Endodermal cell (in vitro differentiated cells): ENCODE measurements around the gene CFAP97. TPM values are rescaled to one million over a fixed set of nuclear protein-coding genes. Genes with fewer than 3 reads are reported as not detected.

Source experiments
- DNase-seq: peaks from one replicate; pipeline ENCODE4 v3.0.0-alpha.2; 2017
- H3K27ac ChIP-seq: 2 replicates; pipeline ENCODE4 v1.5.1; 2013; ENCODE audit warnings: mild to moderate bottlenecking, low read depth, low read length, moderate library complexity
- H3K27me3 ChIP-seq: 2 replicates; pipeline ENCODE4 v1.6.1; 2013; ENCODE audit warnings: mild to moderate bottlenecking, low read length, moderate library complexity; ENCODE audit not compliant: insufficient read depth, control insufficient read depth, poor library complexity, severe bottlenecking
- H3K36me3 ChIP-seq: 2 replicates; pipeline ENCODE4 v1.7.0; 2013; ENCODE audit warnings: mild to moderate bottlenecking, low read length, moderate library complexity; ENCODE audit not compliant: control insufficient read depth, insufficient read depth
- H3K4me1 ChIP-seq: one replicate; pipeline ENCODE4 v1.7.0; 2013; ENCODE audit warnings: low read length; ENCODE audit not compliant: control insufficient read depth, insufficient read depth
- H3K4me3 ChIP-seq: 2 replicates; pipeline ENCODE4 v1.5.1; 2013; ENCODE audit warnings: mild to moderate bottlenecking, low read length, moderate library complexity
- H3K9ac ChIP-seq: 2 replicates; pipeline ENCODE4 v1.6.1; 2013; ENCODE audit warnings: mild to moderate bottlenecking, low read length, moderate library complexity; ENCODE audit not compliant: poor library complexity, severe bottlenecking; ENCODE audit errors: extremely low read depth
- H3K9me3 ChIP-seq: 2 replicates; pipeline ENCODE4 v1.6.1; 2013; ENCODE audit warnings: mild to moderate bottlenecking, low read length, moderate library complexity; ENCODE audit not compliant: control insufficient read depth
- H3K27ac Mint-ChIP-seq: 2 replicates; pipeline ENCODE4 v1.8.0; 2020; ENCODE audit warnings: mixed read lengths
- H3K27me3 Mint-ChIP-seq: 2 replicates; pipeline ENCODE4 v1.8.0; 2021; ENCODE audit warnings: mild to moderate bottlenecking, mixed read lengths; ENCODE audit not compliant: insufficient read depth
- H3K36me3 Mint-ChIP-seq: 2 replicates; pipeline ENCODE4 v1.8.0; 2020; ENCODE audit warnings: low read depth, mixed read lengths
- H3K4me1 Mint-ChIP-seq: 2 replicates; pipeline ENCODE4 v1.8.0; 2020; ENCODE audit warnings: mixed read lengths
- H3K4me3 Mint-ChIP-seq: 2 replicates; pipeline ENCODE4 v1.8.0; 2020; ENCODE audit warnings: mild to moderate bottlenecking, moderate library complexity, mixed read lengths
- H3K9me3 Mint-ChIP-seq: 2 replicates; pipeline ENCODE4 v1.8.0; 2020; ENCODE audit warnings: mild to moderate bottlenecking, mixed read lengths
- WGBS, 2 experiments: methylation state at CpG; one replicate each; pipeline versions ENCODE4 v1.1.5 to v1.1.7; 2013; ENCODE audit warnings: missing lambda C conversion rate in 2 of 2, mixed read lengths in 1 of 2; ENCODE audit not compliant: insufficient coverage in 1 of 2, insufficient read length in 1 of 2; 5-methylcytosine and 5-hydroxymethylcytosine counted together
- total RNA-seq, 2 donors: library from RNA; stranded (reverse); fragmentation: NEBNext Ultra II Directional in 1 of 2; extraction: Animal tissue kit (Norgen Biotek cat#: 25700) in 1 of 2; gene quantifications; 2 replicates in 1 of 2; 3 replicates in 1 of 2; pipeline ENCODE4 v1.2.1, GENCODE V29; 2021
- TF ChIP-seq, protein P1 (sequence below): fragments of 200-600 bp; sonication (generic); conservative IDR thresholded peaks from 2 replicates; pipeline ENCODE4 v1.5.0; 2021; ENCODE audit warnings: antibody characterized with exemption, mild to moderate bottlenecking

CFAP97 gene
- total RNA-seq, 2 donors from 2014 or later, result 33.8 to 41.6 TPM

DNA sequence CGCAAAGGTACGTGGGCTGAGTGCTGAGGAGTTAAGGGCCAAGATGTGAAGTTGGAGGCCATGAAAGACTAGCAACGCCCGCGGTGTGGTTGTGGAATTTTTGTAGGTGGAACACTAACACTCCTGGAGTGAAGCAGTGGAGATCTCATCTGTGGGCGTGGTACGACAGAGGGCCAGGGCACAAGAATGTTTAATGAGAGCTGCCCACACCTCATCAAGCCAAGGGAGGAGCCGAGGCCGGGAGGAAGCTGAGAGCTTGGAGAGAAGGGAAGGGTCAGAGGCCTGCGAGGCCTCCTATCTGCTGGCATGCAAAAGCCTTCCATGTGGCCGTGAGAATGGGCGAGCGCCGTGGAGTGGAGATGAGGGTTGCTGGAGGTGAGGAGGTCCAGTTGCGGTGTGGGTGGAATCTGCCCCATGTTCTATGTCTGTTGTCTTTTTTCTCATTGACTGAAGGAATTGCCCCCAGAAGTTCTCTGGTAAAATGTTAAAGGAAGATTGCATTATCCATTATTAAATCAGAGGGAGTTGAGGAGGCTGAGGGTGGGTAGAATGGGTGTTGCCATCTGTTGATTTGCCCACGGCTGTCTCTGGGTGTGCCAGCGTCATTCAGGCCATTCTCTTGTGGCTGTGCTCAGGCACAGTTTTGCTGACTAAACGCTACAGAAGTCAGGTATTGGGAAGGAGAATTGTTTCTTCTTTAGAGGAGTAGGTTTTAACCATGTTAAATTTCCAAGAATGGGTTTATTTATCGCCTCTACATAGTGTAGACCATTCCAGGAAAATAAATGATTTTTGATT, 25.4 kb upstream of the CFAP97 start:
- no peaks in the 10 kb centered on the region for H3K27me3 ChIP-seq
- H3K9me3 ChIP-seq, result no peaks in the 10 kb centered on the region
- H3K27ac ChIP-seq, result no peak overlapping the region
- H3K4me1 Mint-ChIP-seq, result no peaks in the 10 kb centered on the region
- H3K4me3 ChIP-seq, result no peak overlapping the region
- no peak overlapping the region for H3K4me3 Mint-ChIP-seq
- no peaks in the 10 kb centered on the region for H3K36me3 Mint-ChIP-seq
- H3K9me3 Mint-ChIP-seq, result no peaks in the 10 kb centered on the region
- WGBS, 2 experiments, result 65 to 87% methylated on average over 5 to 18 of the region's 19 CpGs
- no peaks in the 10 kb centered on the region for H3K4me1 ChIP-seq
- TF ChIP-seq, protein P1, sequence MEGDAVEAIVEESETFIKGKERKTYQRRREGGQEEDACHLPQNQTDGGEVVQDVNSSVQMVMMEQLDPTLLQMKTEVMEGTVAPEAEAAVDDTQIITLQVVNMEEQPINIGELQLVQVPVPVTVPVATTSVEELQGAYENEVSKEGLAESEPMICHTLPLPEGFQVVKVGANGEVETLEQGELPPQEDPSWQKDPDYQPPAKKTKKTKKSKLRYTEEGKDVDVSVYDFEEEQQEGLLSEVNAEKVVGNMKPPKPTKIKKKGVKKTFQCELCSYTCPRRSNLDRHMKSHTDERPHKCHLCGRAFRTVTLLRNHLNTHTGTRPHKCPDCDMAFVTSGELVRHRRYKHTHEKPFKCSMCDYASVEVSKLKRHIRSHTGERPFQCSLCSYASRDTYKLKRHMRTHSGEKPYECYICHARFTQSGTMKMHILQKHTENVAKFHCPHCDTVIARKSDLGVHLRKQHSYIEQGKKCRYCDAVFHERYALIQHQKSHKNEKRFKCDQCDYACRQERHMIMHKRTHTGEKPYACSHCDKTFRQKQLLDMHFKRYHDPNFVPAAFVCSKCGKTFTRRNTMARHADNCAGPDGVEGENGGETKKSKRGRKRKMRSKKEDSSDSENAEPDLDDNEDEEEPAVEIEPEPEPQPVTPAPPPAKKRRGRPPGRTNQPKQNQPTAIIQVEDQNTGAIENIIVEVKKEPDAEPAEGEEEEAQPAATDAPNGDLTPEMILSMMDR, result no peak
- H3K27me3 Mint-ChIP-seq, result no peaks in the 10 kb centered on the region
- peak; percentile 57 for DNase-seq
- no peak overlapping the region for H3K27ac Mint-ChIP-seq
- H3K9ac ChIP-seq, result no peak overlapping the region
- no peaks in the 10 kb centered on the region for H3K36me3 ChIP-seq

DNA sequence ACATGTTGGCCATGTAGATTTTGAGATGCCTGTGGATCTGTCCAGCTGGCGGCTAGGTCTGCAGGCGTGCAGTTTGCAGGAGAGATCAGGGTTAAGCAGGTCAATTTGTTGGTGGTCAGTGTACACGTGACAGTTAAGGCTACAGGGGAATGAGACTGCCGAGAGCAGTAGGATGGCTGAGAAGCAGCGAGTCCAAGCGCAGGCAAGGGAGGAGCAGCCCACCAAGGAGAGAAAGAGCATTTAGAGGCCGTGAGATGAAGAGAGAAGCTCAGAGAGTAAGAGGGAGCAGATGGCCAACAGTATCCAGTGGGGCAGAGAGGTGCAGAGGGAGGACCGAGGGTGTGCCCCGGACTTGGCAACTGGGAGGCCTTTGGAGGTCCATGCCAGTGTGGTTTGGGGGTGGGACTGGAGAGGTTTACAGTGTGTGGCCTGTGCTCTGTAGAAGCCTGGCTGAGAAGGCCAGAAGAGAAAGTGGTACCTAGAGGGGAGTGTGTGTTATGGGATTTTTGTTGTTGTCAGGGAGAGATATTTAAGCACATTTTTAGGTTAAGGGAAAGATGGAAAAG, 24.0 kb upstream of the CFAP97 start:
- no peak for DNase-seq
- Mint-ChIP-seq H3K4me3 (no peak overlapping the region), H3K27ac (no peak overlapping the region), H3K4me1 (no peaks in the 10 kb centered on the region), H3K36me3 (no peaks in the 10 kb centered on the region), H3K27me3 (no peaks in the 10 kb centered on the region), H3K9me3 (no peaks in the 10 kb centered on the region)
- TF ChIP-seq, protein P1, result no peak
- Histone ChIP-seq H3K27ac (no peak overlapping the region), H3K9ac (no peak overlapping the region), H3K36me3 (no peaks in the 10 kb centered on the region), H3K4me3 (no peak overlapping the region), H3K9me3 (no peaks in the 10 kb centered on the region), H3K27me3 (no peaks in the 10 kb centered on the region), H3K4me1 (no peaks in the 10 kb centered on the region)
- WGBS, 2 experiments, result 92 to 94% methylated on average over 9 of the region's 9 CpGs

DNA sequence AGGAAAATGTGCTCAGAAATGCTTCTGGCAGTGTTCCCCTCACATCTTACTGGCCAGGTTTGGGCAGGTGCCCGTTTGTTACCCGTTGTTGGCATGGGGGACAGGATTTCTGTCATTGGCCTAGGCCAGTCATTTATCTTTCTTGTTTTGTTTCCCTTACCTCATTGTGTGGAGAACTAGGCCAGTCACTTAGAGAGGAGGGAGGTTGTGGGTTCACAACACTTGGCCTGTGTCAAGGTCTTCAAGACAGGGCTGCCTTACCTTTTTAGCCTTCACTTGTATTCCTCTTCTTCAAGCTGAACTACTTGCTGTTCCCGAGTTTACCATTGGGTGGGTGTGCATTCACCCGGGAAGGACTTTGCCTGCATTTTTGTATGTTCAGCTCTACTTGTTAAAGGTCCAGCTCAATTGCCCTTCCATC, 23.3 kb upstream of the CFAP97 start:
- no peaks in the 10 kb centered on the region for H3K4me1 ChIP-seq
- no peaks in the 10 kb centered on the region for H3K9me3 ChIP-seq
- no peak for DNase-seq
- H3K27ac ChIP-seq, result no peak overlapping the region
- Mint-ChIP-seq H3K36me3 (no peaks in the 10 kb centered on the region), H3K9me3 (no peaks in the 10 kb centered on the region), H3K4me3 (no peak overlapping the region), H3K27ac (no peak overlapping the region), H3K27me3 (no peaks in the 10 kb centered on the region), H3K4me1 (no peaks in the 10 kb centered on the region)
- no peak overlapping the region for H3K9ac ChIP-seq
- no peak overlapping the region for H3K4me3 ChIP-seq
- no peaks in the 10 kb centered on the region for H3K27me3 ChIP-seq
- 77 to 88% methylated on average over 4 of the region's 4 CpGs for WGBS, 2 experiments
- no peaks in the 10 kb centered on the region for H3K36me3 ChIP-seq
- TF ChIP-seq, protein P1, result peak; percentile 64
